GM12801 (cell line): ENCODE measurements around the gene CRTC2.

Experiments used
- TF ChIP-seq, protein P1 (sequence below): IDR thresholded peaks from one replicate; pipeline ENCODE4 v1.5.1; 2011; ENCODE audit warnings: control low read depth; ENCODE audit not compliant: insufficient read length; ENCODE audit errors: extremely low read depth

CRTC2 gene

DNA sequence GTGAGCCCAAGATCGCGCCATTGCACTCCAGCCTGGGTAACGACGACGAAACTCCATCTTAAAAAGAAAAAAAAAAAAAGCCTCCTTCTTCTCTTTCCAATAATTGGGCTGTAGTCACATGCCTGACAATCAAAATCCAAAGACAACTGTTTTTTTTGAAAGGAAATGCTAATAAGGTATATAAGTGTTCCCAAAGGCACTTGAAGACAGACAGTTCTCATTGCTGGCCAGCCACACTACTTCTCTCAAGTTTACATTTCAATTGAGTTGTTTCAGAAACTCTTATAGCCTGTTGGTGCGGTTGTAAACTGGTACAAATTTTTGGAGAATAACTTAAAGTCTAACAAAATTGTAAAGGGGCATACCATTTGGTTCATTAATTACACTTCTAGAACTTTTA is 58.9 kb downstream of the CRTC2 start:
- TF ChIP-seq, protein P1, sequence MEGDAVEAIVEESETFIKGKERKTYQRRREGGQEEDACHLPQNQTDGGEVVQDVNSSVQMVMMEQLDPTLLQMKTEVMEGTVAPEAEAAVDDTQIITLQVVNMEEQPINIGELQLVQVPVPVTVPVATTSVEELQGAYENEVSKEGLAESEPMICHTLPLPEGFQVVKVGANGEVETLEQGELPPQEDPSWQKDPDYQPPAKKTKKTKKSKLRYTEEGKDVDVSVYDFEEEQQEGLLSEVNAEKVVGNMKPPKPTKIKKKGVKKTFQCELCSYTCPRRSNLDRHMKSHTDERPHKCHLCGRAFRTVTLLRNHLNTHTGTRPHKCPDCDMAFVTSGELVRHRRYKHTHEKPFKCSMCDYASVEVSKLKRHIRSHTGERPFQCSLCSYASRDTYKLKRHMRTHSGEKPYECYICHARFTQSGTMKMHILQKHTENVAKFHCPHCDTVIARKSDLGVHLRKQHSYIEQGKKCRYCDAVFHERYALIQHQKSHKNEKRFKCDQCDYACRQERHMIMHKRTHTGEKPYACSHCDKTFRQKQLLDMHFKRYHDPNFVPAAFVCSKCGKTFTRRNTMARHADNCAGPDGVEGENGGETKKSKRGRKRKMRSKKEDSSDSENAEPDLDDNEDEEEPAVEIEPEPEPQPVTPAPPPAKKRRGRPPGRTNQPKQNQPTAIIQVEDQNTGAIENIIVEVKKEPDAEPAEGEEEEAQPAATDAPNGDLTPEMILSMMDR: no peak
